Activated CD4-positive, alpha-beta T cell treated with anti-CD3 and anti-CD28 coated beads for 1 hour (primary cell): ENCODE results near the gene OSBPL10.
"Not testable (repeated sequence)": the region's sequence is repeated elsewhere in the genome, so short reads cannot be mapped to it uniquely, and the experiment has no call there.

Source experiments
- DNase-seq: peaks from one replicate; pipeline ENCODE4 v3.0.0-alpha.2; 2020

OSBPL10 gene

GRCh38 chr3:31884251-31884650, 96.8 kb downstream of the OSBPL10 start:
- DNase-seq = no peak

GRCh38 chr3:31882895-31883294, 98.2 kb downstream of the OSBPL10 start:
- DNase-seq = no peak

GRCh38 chr3:31882431-31882830, 98.6 kb downstream of the OSBPL10 start:
- no peak for DNase-seq

GRCh38 chr3:31880482-31881078, 100.5 kb downstream of the OSBPL10 start:
- no peak for DNase-seq

GRCh38 chr3:31880020-31880419, 101.0 kb downstream of the OSBPL10 start:
- no peak for DNase-seq

GRCh38 chr3:31879365-31879764, 101.7 kb downstream of the OSBPL10 start:
- DNase-seq = no peak

GRCh38 chr3:31878231-31878838, 102.7 kb downstream of the OSBPL10 start:
- no peak for DNase-seq

GRCh38 chr3:31876331-31876730, 104.7 kb downstream of the OSBPL10 start:
- no peak for DNase-seq

- no peak for DNase-seq
These were observed 105.6 kb downstream of the OSBPL10 start for GRCh38 chr3:31875437-31875836.

- DNase-seq = no peak
These were observed 107.7 kb downstream of the OSBPL10 start for GRCh38 chr3:31873254-31873820.

- DNase-seq = no peak
These were observed 109.0 kb downstream of the OSBPL10 start for GRCh38 chr3:31871939-31872507.

- not testable (repeated sequence) for DNase-seq
These were observed 111.0 kb downstream of the OSBPL10 start for GRCh38 chr3:31870111-31870510.

GRCh38 chr3:31868236-31868635, 112.8 kb downstream of the OSBPL10 start:
- no peak for DNase-seq

- no peak for DNase-seq
These were observed 118.3 kb downstream of the OSBPL10 start for GRCh38 chr3:31862666-31863279.

- no peak for DNase-seq
These were observed 119.2 kb downstream of the OSBPL10 start for GRCh38 chr3:31861826-31862225.

- not testable (repeated sequence) for DNase-seq
These were observed 120.4 kb downstream of the OSBPL10 start for GRCh38 chr3:31860642-31861041.

GRCh38 chr3:31859245-31859644, 121.8 kb downstream of the OSBPL10 start:
- no peak for DNase-seq

GRCh38 chr3:31858439-31858838, 122.6 kb downstream of the OSBPL10 start:
- DNase-seq = no peak

- no peak for DNase-seq
These were observed 127.5 kb downstream of the OSBPL10 start for GRCh38 chr3:31853580-31853979.

GRCh38 chr3:31851278-31851677, 129.8 kb downstream of the OSBPL10 start:
- no peak for DNase-seq

- no peak for DNase-seq
These were observed 132.2 kb downstream of the OSBPL10 start for GRCh38 chr3:31848911-31849310.

GRCh38 chr3:31848163-31848818, 132.8 kb downstream of the OSBPL10 start:
- no peak for DNase-seq

- no peak for DNase-seq
These were observed 133.3 kb downstream of the OSBPL10 start for GRCh38 chr3:31847760-31848159.
